NCI-H82 treated with DMSO at 0.1 percent for 48 hours (cell line): Measurements from ENCODE around the gene GARNL3.
A peak's percentile ranks its signal among the peaks of the same experiment; 100 is the strongest.

ENCODE experiments used
- DNase-seq: peaks from one replicate; lab custom pipeline; 2025; ENCODE audit not compliant: unreplicated experiment; lab: John Stamatoyannopoulos, UW

The GARNL3 gene

DNA sequence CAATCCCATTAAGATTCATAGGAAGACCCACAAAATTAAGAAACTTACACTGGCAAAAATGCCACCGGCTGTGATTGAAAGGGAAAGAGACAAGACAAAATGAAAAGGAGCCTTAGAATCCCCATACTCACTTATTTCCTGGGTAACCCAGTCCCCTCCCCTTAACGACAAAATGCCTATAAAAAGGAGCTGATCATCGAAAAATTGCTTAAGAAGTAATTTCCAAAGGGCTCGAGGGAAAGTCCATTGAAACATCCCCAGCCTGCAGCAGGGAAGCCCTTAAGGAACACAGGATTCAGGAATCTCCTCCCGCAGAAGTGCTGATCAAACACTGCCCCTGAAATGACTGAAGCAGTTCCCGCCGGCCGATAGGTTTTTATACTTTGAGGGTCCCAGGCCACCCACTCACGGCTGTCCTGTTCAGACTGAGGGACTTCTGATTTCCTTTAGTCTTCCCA lies 158.9 kb downstream of the GARNL3 start:
- no peak for DNase-seq

DNA sequence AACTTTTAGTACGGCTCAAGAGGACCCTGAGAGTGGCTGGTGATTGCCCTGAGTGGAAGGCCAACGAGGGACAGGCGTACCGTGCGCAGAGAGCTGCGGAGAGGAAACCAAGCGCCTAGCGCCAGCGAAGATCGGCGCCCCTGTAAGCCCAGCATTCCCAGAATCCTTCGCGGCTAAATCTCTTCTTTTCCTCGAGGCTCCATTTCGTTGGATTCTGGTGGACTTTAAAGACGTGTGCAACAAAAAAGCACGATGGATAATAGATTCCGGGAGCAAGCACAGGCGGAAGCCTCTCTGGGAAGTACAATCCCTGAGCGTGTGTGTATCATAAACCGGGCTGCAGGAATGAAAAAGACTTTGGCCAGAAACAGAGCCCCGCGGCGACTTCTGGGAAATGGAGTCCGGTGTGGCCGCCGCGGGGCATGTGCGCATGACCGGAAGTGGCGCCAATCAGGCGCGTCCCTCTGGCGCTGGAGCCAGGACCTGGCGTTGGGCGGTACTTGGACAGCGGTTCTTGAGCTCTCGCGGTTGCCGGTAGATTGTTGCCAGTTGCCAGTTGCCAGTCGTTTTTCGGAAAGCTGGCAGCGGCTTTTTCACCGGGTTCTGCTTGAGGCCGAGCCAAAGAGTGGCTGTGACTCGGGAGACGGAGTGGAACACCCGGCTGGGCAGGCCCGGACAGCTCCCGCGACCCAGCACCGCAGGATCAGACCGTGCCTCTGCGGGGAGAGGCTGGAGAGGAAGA lies 159.5 kb downstream of the GARNL3 start, which contains the start of gene ZNF79:
TSS of gene ZNF79 (plus strand) at position 449 of the 742 bp plus-strand sequence. CDS start 406 bp downstream, outside the sequence.
- DNase-seq: peak; percentile 70

DNA sequence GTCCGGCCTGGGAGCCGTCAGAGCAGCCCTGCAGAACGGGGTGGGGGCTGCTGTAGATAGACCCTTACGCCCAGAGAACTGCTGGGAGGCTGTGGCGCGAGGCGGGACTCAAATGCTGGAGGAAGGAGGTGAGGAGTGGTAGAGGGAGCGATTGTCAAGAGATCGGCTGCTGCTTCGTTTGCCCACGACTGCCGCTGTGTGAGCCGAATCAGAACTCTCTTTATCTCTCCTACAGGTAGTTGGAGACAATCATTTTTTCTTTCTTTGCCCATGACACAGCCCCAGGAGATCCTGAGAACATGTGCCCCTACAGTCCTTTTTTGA lies 160.1 kb downstream of the GARNL3 start:
- no peak for DNase-seq

DNA sequence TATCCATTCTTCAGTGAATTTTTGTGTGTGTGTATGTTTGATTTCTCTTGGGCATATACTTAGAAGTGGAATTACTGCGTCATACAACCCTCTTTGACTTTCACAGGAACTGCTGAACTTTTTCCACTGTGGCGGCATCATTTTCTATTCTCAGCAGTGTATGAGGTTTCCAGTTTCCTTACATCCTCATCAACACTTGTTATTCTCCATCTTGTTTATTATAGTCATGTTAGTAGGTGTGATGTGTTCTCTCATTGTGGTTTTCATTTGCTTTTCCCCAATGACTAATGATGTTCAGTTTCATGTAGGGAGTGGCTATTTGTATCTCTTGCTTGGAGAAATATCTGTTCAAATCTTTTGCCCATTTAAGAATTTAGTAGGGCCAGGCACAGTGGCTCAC lies 162.2 kb downstream of the GARNL3 start:
- DNase-seq: no peak

DNA sequence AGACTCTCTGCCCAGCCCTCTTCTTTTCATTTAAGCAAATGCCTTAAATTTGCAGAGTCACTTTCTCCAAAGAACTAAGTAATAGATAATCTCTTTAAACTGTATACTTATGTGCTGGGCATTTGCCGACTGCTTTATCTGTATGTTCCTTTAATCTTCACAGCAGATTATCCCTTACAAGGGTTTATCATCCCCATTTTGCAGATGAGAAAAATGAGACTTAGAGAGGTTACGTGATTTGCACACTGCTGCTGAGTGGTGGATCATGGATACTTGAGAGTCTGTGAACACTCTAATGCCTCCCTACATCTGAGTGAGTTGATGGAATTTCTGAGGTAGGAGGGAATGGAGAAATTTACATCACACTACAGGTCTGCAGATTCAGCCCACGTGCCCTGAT lies 163.8 kb downstream of the GARNL3 start:
- DNase-seq: no peak

DNA sequence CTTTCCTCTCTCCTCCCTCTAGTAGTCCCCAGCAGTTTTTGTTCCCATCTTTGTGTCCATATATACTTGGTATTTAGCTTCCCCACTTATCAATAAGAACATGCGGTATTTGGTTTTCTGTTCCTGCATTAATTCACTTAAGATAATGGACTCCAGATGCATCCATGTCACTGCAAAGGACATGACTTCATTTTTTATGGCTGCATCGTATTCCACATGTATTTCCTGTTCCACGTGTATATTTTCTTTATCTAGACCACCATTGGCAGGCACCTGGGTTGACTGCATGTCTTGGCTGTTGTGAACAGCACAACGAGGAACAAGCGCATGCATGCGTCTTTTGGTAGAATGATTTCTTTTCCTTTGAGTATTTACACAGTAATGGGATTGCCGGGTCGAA lies 165.8 kb downstream of the GARNL3 start:
- no peak for DNase-seq

DNA sequence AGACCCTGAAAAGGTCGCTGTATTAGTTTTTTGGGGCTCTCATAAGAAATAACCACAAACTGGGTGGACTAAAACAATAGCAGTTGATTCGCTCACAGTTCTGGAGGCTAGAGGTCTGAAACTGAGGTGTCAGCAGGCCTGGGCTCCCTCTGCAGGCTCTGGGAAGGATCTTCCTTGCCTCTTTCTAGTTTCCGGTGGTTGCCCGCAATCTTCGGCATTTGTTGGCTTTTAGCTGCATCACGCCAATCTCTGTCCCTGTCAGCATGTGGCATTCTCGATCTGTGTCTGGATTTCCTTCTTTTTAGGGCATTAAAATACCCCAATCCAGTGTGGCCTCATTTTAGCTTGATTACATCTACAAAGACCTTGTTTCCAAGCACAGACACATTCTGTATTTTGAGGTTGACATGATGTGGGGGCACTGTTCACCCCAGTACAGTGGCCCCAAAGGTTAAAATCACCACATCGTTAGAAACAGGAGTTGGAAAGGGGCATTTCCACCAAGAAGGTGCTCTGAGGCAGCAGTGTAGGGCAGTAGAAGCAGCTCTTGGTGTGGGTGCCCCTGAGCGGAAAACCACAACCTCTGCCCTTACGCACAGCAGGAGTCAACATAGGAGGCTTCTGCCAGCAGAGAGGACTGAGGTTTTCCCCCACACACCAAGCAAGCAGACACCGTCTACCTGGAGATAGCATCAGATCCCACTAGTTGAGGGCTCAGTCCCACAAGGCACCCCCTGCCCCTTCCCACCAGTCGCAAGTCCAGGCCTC lies 173.1 kb downstream of the GARNL3 start:
- no peak for DNase-seq

DNA sequence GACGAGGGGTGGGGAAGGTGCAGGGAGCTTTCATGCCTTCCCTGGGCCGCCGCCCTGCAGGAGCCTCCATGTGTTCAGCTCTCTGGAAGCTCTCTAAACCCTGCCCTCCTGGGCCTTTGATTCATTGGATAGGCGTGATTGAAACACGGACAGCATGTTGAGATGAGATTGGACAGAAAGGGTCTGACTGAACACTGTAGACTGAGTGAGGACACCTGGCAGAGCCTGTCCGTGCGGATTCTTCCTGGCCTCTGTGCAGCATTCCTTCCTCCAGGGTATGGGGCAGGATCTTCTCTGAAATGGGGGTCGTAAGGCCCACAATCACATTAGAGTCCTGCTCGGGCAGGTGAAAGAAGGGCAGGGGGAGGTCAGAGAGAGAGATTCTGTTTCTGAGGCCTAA lies 173.8 kb downstream of the GARNL3 start:
- no peak for DNase-seq
